GM19468 (cell line): ENCODE results near the gene SUPT20HL2.
"Not testable (repeated sequence)": the region's sequence is repeated elsewhere in the genome, so short reads cannot be mapped to it uniquely, and the experiment has no call there.

Experiments
- ATAC-seq: cut with Tn5 transposase; IDR thresholded peaks from one replicate; pipeline ENCODE4 v1.9.1; 2021; ENCODE audit warnings: mild to moderate bottlenecking, moderate library complexity, moderate number of reproducible peaks; ENCODE audit not compliant: unreplicated experiment; ENCODE audit errors: extremely low read depth

The SUPT20HL2 gene

DNA sequence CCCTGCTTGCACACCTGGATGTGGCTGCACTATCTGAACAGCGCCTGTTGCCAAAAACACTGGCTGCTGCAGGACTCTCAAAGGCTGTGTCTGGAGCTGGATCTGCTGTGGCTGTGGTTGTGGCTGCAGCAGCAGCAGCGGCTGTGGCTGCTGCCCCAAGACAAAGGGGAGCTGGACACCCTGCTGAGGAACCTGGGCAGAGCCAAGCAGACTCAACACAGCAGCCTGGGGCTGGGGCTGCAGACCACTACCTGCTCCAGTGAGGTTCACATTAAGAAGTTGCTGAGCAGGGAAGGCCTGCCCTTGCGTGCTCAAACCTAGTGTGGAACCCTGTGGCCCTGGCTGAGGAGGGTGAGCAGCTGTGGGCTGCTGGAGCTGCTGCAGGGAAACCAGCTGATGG, 3.0 kb downstream of the SUPT20HL2 start:
- ATAC-seq, result not testable (repeated sequence)

GRCh38 chrX:24309580-24310374, 4.1 kb downstream of the SUPT20HL2 start:
- ATAC-seq, result not testable (repeated sequence)

DNA sequence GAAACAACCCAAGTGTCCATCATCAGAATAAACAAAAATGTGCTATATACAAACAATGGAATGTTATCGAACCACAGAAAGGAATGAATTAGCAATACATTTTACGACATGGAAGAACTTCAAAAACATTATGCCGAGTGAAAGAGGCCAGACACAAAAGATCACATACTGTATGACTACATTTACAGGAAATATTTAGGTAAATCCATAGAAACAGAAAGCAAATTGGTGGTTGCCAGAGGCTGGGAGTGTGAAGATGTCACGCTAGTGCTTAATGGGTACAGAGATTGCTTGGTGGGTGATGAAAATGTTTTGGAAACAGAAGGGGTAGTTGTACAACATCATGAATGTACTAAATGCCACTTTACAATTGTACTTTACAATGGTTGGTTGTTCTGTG, 5.1 kb downstream of the SUPT20HL2 start:
- ATAC-seq, result not testable (repeated sequence)

- no peak for ATAC-seq
Measured at GRCh38 chrX:24306440-24306839, 7.4 kb downstream of the SUPT20HL2 start.

DNA sequence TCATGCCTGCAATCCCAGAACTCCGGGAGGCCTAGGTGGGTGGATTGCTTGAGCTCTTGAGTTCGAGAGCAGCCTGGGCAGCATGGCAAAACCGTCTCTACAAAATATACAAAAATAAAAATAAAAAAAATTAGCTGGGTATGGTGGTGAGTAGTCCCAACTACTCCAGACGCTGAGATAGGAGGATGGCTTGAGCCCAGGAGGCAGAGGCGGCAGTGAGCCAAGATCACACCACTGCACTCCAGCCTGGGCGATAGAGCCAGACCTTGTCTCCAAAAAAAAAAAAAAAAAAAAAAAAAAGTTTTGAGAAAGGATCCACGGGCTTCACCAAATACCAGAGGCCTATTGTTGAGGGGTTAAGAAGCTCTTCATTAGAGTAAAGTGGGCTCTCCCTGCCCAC, 8.0 kb downstream of the SUPT20HL2 start:
- no peak for ATAC-seq

DNA sequence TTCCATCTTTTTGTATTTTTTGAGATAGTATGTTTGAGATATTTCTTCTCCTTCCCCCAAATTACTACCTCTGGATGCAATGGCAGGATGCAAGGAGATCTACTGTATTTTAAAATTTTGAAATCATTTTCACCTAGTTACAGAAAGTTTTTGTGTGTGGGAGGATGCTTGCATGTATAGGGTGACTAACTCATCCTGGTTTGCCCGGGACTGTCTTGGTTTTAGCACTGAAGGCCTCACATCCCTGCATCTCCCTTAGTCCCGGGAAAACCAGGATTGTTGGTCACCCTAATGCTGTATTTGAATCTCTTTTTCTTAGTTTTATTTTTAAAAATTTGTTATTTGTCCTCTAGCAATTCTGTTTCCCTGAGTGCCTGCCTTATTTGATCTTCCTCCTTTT, 12.1 kb downstream of the SUPT20HL2 start:
- no peak for ATAC-seq

- no peak for ATAC-seq
Measured at GRCh38 chrX:24301060-24301459, 12.8 kb downstream of the SUPT20HL2 start.

DNA sequence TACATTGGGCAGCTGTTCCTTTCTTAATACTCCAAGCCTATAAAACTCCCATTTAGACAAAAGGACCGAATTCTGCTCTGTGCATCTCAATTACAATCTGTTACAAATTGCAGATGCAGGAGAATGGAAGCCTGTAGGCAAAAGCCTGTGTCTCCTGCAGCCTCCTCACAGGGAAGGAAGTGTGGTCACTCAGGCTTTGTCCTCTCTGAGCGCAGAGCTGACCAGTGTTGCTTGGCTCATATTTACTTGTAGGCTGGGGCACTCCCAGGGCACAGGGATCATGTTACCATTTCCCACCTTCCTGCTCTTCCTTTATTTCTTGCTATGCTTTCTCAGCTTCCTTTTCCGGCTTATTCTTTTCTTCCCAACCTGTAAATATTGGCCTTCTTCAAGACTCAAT, 15.7 kb downstream of the SUPT20HL2 start:
- no peak for ATAC-seq

DNA sequence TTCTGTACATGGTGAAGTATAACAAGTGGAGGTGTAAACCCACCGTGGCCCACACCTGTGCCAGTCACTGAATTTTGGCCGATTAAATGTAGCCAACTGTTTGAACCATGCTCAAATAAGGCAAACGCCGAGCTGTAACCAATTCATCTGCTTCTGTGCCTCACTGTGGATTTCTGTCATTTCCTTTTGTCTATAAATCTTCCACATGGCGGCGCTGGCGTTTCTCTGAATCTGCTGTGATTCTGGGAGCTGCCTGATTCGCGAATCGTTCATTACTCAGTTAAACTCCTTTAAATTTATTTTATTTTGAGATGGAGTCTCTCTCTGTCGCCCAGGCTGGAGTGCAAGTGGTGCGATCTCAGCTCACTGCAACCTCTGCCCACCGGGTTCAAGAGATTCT, 19.2 kb downstream of the SUPT20HL2 start:
- ATAC-seq, result no peak

GRCh38 chrX:24293412-24293811, 20.5 kb downstream of the SUPT20HL2 start:
- ATAC-seq, result no peak

DNA sequence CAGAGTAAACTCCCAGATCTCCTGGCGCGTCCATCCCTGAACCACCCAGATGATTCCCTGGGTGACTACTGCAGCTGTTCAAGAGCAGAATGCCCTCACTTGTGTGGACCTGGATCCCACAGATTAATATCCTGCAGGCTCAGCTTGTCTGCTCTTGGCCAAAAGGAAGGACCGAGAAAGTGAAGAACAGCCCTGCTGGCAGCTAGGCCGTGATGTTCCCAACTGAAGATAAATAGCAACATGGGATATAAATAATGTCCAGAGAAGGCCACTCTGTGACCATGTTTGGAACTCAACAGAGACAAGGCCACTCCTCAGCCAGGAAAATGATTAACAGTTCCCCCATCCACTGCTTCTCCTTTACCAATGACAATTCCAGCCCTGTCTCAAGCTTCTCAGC, 21.5 kb downstream of the SUPT20HL2 start:
- no peak for ATAC-seq

- no peak for ATAC-seq
Measured at GRCh38 chrX:24285082-24285481, 28.8 kb downstream of the SUPT20HL2 start.

DNA sequence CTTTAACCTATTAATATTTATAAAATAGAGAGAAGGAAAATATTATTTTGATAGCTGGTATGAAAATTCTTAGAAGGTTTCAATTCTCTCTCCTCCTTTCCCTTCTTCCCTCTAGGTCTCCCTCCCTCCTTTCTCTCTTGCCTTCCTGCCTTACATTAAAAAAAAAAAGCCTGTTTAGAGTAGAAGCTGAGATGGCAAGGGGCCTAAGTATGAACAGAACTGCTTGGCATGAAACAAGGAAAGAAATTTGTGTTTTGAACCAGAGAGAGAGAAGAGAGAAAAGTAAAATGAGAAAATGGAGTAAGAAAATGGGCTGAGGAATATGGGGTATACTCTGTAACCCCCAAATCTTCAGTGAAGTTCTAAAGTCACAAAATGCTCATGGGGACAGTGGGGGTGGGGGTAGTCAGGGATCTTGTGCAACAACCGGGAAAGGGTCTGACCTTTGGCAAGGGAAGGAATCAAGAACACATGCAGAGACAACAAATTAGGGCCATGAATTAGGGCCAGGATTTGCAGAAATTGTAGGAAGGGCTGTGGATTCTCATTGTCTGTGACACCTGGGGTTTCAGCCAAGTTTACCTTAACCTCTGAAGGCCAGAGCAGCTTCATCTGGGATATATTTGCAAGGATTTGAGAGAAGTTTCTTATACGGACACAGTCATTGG, 30.6 kb downstream of the SUPT20HL2 start:
- ATAC-seq, result no peak

DNA sequence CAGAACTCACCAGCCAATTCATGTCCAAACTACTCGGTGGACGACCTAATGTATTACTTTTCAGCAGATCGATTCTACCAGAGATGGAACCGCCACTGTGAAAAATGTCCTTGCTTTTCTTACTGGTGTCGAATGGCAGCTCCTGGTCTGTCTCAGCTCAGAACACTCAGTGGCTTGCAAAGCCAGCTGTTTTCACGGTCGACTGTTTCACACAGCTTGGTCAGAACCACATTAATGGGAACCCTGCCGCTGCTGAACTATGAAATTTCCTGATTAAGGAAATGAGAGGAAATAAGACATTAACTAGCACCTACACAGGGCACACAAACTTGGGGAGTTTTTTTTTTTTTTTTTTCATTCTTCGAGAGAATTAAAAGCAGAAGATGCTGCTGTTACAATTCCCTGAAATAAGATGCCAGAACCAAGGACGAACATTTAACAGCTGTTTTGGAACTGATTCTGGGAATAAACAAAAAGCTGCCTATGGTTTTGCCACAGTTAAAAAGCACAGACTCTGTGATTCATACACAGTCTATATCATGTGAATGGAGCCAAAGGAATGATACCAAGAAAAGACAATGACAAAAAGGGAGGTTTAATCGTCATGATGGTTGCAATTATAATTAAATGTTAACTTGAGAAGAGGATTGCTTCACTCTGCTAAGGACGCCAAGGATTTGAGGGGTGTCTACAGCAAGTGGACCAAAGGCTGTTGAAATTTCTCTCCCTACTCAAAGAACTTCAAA, 31.3 kb downstream of the SUPT20HL2 start:
- no peak for ATAC-seq

DNA sequence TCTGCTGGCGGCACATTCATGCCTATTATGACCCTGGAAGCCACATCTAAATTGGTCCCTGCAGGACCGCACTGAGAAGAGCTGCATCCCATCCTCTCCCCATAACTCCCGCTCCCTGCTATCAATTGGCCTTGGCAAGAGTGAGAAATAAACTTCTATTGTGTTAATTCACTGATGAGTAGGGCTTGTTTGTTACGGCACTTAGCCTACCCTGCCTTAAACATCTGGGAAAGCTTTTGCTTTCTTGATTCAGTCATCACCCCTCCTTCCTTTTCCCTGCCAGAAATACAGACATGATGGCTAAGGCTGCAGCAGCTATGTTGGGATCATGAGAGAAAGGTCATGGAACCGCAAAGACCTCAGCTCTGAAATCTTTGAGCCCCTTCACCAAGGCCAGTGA, 36.5 kb downstream of the SUPT20HL2 start:
- no peak for ATAC-seq

- ATAC-seq, result no peak
Measured at GRCh38 chrX:24276015-24276414, 37.9 kb downstream of the SUPT20HL2 start.

DNA sequence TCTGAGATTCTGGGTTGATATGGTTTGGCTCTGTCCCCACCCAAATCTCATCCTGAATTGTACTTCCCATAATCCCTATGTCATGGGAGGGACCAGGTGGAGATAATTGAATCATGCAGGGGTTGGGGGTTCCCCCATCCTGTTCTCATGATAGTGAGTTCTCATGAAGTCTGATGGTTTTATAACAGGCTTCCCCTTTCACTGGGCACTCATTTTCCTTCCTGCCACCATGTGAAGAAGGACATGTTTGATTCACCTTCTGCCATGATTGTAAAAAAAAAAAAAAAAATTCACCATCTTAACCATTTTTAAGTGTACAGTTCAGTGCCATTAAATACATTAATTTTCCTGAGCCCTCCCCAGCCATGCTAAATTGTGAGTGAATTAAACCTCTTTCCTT, 42.6 kb downstream of the SUPT20HL2 start:
- ATAC-seq, result no peak

- ATAC-seq, result no peak
Measured at GRCh38 chrX:24268786-24269185, 45.1 kb downstream of the SUPT20HL2 start.

DNA sequence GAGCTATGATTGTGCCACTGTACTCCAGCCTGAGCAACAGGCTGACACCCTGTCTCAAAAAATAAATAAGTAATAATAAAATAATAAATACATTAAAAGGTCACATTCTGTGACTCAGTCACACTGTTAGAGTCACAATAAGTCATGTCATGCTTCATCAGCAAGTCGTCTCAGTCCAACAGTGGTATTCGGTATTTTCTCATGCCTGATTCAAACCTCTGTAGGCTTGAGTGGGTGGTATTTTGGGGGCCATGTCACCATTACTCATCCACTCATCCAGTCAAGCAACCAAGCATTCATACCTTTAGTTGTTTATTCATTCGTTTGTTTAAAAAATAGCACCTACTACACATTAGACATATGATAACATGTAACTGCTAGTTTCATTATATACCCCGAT, 46.9 kb downstream of the SUPT20HL2 start:
- no peak for ATAC-seq

DNA sequence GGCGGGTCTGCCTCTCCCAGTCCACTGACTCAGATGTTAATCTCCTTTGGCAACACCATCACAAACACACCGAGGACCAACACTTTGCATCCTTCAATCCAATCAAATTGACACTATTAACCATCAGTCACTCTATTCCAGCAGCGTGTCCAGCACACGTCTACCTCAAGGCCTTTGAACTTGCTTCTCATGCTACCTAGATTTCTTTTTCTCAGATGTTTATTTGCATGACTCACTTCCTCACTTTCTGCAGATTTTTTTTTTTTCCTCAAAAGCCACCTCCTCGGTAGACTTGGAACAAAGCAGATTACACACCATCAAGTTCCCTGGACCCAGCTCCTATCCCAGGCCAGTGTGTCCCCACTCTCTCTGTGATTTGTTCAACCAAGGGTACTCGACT, 49.5 kb downstream of the SUPT20HL2 start:
- no peak for ATAC-seq

GRCh38 chrX:24262309-24262708, 51.6 kb downstream of the SUPT20HL2 start:
- no peak for ATAC-seq
